HepG2 (cell line): ENCODE measurements around the gene UBE2R2. TPM values are rescaled to one million over a fixed set of nuclear protein-coding genes. Genes with fewer than 3 reads are reported as not detected.

Experiments
- CENPT ChIP-seq: sonication (generic); formaldehyde crosslinking; IDR thresholded peaks from 2 replicates; pipeline ENCODE4 v1.8.0; 2022; ENCODE audit warnings: low read depth, mild to moderate bottlenecking, moderate library complexity, missing genetic modification reagents
- FOXK1 ChIP-seq: sonication (generic); formaldehyde crosslinking; IDR thresholded peaks from 2 replicates; pipeline ENCODE4 v1.4.0; 2020; ENCODE audit warnings: low read depth, missing genetic modification reagents, borderline replicate concordance
- MAFG ChIP-seq: sonication (generic); formaldehyde crosslinking; IDR thresholded peaks from 2 replicates; pipeline ENCODE4 v1.5.1; 2020; ENCODE audit warnings: mild to moderate bottlenecking, missing genetic modification reagents
- MAFK ChIP-seq, 2 experiments: IDR thresholded peaks in 1 of 2; conservative IDR thresholded peaks in 1 of 2; 2 replicates each; pipeline ENCODE4 v1.6.1; 2011; ENCODE audit warnings: improper control_type of control experiment in 2 of 2, low read length in 2 of 2
- MATR3 ChIP-seq: sonication (generic); formaldehyde crosslinking; IDR thresholded peaks from 2 replicates; pipeline ENCODE4 v1.4.0; 2020; ENCODE audit warnings: missing genetic modification reagents
- MEIS2 ChIP-seq: sonication (generic); formaldehyde crosslinking; IDR thresholded peaks from 2 replicates; pipeline ENCODE4 v1.9.0; 2021; ENCODE audit warnings: mild to moderate bottlenecking, missing genetic modification reagents
- NFE2L1 ChIP-seq: sonication (generic); formaldehyde crosslinking; IDR thresholded peaks from 2 replicates; pipeline ENCODE4 v1.4.0; 2020; ENCODE audit warnings: missing genetic modification reagents, mild to moderate bottlenecking, borderline replicate concordance
- NFRKB ChIP-seq: fragments of 450-650 bp; IDR thresholded peaks from 2 replicates; pipeline ENCODE4 v1.6.1; 2017
- NR1H2 ChIP-seq: sonication (generic); formaldehyde crosslinking; IDR thresholded peaks from 2 replicates; pipeline ENCODE4 v1.8.1; 2022; ENCODE audit warnings: low read depth, missing genetic modification reagents, borderline replicate concordance
- PHF8 ChIP-seq: sonication (generic); formaldehyde crosslinking; IDR thresholded peaks from 2 replicates; pipeline ENCODE4 v1.5.0; 2020; ENCODE audit warnings: missing genetic modification reagents
- SAFB2 ChIP-seq: sonication (generic); formaldehyde crosslinking; IDR thresholded peaks from 2 replicates; pipeline ENCODE4 v1.5.1; 2020; ENCODE audit warnings: missing genetic modification reagents, low read depth, mild to moderate bottlenecking, borderline replicate concordance
- SIX1 ChIP-seq: sonication (generic); formaldehyde crosslinking; IDR thresholded peaks from 2 replicates; pipeline ENCODE4 v1.4.0; 2020; ENCODE audit warnings: missing genetic modification reagents, borderline replicate concordance
- SOX5 ChIP-seq: IDR thresholded peaks from 2 replicates; pipeline ENCODE4 v1.6.1; 2016; ENCODE audit warnings: borderline replicate concordance
- SRY ChIP-seq: sonication (generic); formaldehyde crosslinking; IDR thresholded peaks from 2 replicates; pipeline ENCODE4 v1.8.0; 2022; ENCODE audit warnings: mild to moderate bottlenecking, missing genetic modification reagents
- TBL1XR1 ChIP-seq: fragments of 150-350 bp; IDR thresholded peaks from 2 replicates; pipeline ENCODE4 v1.6.1; 2014; ENCODE audit warnings: borderline replicate concordance, low read length; ENCODE audit not compliant: partially characterized antibody
- TBP ChIP-seq: sonication (generic); formaldehyde crosslinking; IDR thresholded peaks from 2 replicates; pipeline ENCODE4 v1.5.0; 2020; ENCODE audit warnings: missing genetic modification reagents
- TEAD3 ChIP-seq: optimal IDR thresholded peaks from 2 replicates; pipeline ENCODE3; 2016; ENCODE audit warnings: borderline replicate concordance
- ZFP36L1 ChIP-seq: sonication (generic); formaldehyde crosslinking; IDR thresholded peaks from 2 replicates; pipeline ENCODE4 v1.8.0; 2022; ENCODE audit warnings: mild to moderate bottlenecking, missing genetic modification reagents, moderate library complexity
- ZNF879 ChIP-seq: sonication (generic); formaldehyde crosslinking; IDR thresholded peaks from 2 replicates; pipeline ENCODE4 v1.8.1; 2023; ENCODE audit warnings: missing genetic modification reagents
- polyA plus RNA-seq, 8 experiments: library from polyadenylated mRNA; depleted of rRNA in 3 of 8; stranded (reverse) in 7 of 8; unstranded in 1 of 8; fragments of >200 nt; fragmentation: Illumina TruSeq in 4 of 8; extraction: Trizol in 4 of 8; gene quantifications; 2 replicates each; pipeline versions ENCODE4 v1.2.1 to v1.2.3, GENCODE V29; 2011 to 2016; ENCODE audit warnings: low read depth in 4 of 8, missing spikeins in 1 of 8, mixed read lengths in 1 of 8; ENCODE audit not compliant: insufficient read depth in 1 of 8
- total RNA-seq, 5 experiments: library from RNA; depleted of rRNA; stranded (reverse); fragments of >200 nt; fragmentation: Illumina TruSeq; extraction: Trizol; gene quantifications; 2 replicates each; pipeline ENCODE4 v1.2.3, GENCODE V29; 2016; ENCODE audit warnings: low read depth in 1 of 5
- TF ChIP-seq, protein P1 (sequence below): IDR thresholded peaks from 2 replicates; pipeline ENCODE4 v1.6.1; 2016; ENCODE audit warnings: low read depth, borderline replicate concordance
- TF ChIP-seq, protein P2 (sequence below): IDR thresholded peaks from 2 replicates; pipeline ENCODE4 v1.4.0; 2020; ENCODE audit warnings: mild to moderate bottlenecking, missing genetic modification reagents
- TF ChIP-seq, protein P3 (sequence below): sonication (generic); formaldehyde crosslinking; IDR thresholded peaks from 2 replicates; pipeline ENCODE4 v1.8.0; 2022; ENCODE audit warnings: missing genetic modification reagents, low read depth, mild to moderate bottlenecking, borderline replicate concordance
- TF ChIP-seq, protein P4 (sequence below): IDR thresholded peaks from 2 replicates; pipeline ENCODE4 v1.6.1; 2016; ENCODE audit warnings: mild to moderate bottlenecking, missing biosample characterization, missing genetic modification reagents
- TF ChIP-seq, protein P5 (sequence below): sonication (generic); formaldehyde crosslinking; IDR thresholded peaks from 2 replicates; pipeline ENCODE4 v1.4.0; 2020; ENCODE audit warnings: missing genetic modification reagents

The UBE2R2 gene
- total and polyA plus RNA-seq, 2 of the 13 experiments (the other 11 are each of a cell fraction or from before 2014, with no cell fraction given), result 14.8 to 20.9 TPM

DNA sequence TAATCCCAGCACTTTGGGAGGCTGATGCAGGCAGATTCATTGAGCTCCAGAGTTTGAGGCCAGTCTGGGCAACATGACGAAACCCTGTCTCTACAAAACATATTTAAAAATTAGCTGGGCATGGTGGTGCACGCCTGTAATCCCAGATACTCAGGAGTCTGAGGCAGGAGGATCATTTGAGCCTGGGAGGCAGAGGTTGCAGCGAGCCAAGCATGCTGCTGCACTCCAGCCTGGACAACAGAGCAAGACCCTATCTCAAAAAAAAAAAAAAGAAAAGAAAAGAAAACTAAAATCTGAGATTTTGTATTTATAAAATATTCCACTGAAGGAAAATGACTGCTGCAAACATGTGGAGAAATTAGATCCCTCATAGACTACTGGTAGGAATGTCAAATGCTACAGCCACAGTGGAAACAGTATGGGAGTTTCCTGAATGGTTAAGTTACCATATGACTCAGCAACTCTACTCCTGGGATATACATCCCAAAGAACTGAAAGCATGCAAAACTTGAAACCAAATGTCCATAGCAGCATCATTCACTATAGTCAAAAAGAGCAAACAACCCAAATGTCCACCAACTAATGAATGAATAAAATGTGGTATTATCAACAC lies 125.6 kb downstream of the UBE2R2 start (continued):
- TF ChIP-seq SAFB2 (CRISPR knock-in tag) (no peak), MEIS2 (no peak), FOXK1 (CRISPR knock-in tag) (no peak), TBL1XR1 (no peak), SRY (no peak), ZNF879 (no peak), SOX5 (CRISPR knock-in tag) (no peak), TBP (no peak), MAFG (peak; percentile 46; the same call in 1 of the 2 replicates), SIX1 (CRISPR knock-in tag) (peak; percentile 25; the same call in 1 of the 2 replicates), PHF8 (CRISPR knock-in tag) (no peak), MAFK (conservative IDR thresholded peaks at IDR 0.05 in 1 of 2, IDR thresholded peaks at IDR 0.05 in 1 of 2; ENCODE audit: low read length in 2 of 2) (peak; percentile 87 to 91), MATR3 (CRISPR knock-in tag) (no peak), ZFP36L1 (CRISPR knock-in tag) (no peak), TEAD3 (CRISPR knock-in tag) (peak; percentile 56), NFE2L1 (no peak), CENPT (no peak), NFRKB (no peak), NR1H2 (no peak)
- TF ChIP-seq, protein P1, sequence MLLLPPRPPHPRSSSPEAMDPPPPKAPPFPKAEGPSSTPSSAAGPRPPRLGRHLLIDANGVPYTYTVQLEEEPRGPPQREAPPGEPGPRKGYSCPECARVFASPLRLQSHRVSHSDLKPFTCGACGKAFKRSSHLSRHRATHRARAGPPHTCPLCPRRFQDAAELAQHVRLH (CRISPR knock-in tag), result no peak
- TF ChIP-seq, protein P2, sequence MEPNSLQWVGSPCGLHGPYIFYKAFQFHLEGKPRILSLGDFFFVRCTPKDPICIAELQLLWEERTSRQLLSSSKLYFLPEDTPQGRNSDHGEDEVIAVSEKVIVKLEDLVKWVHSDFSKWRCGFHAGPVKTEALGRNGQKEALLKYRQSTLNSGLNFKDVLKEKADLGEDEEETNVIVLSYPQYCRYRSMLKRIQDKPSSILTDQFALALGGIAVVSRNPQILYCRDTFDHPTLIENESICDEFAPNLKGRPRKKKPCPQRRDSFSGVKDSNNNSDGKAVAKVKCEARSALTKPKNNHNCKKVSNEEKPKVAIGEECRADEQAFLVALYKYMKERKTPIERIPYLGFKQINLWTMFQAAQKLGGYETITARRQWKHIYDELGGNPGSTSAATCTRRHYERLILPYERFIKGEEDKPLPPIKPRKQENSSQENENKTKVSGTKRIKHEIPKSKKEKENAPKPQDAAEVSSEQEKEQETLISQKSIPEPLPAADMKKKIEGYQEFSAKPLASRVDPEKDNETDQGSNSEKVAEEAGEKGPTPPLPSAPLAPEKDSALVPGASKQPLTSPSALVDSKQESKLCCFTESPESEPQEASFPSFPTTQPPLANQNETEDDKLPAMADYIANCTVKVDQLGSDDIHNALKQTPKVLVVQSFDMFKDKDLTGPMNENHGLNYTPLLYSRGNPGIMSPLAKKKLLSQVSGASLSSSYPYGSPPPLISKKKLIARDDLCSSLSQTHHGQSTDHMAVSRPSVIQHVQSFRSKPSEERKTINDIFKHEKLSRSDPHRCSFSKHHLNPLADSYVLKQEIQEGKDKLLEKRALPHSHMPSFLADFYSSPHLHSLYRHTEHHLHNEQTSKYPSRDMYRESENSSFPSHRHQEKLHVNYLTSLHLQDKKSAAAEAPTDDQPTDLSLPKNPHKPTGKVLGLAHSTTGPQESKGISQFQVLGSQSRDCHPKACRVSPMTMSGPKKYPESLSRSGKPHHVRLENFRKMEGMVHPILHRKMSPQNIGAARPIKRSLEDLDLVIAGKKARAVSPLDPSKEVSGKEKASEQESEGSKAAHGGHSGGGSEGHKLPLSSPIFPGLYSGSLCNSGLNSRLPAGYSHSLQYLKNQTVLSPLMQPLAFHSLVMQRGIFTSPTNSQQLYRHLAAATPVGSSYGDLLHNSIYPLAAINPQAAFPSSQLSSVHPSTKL (CRISPR knock-in tag), result no peak
- TF ChIP-seq, protein P3, sequence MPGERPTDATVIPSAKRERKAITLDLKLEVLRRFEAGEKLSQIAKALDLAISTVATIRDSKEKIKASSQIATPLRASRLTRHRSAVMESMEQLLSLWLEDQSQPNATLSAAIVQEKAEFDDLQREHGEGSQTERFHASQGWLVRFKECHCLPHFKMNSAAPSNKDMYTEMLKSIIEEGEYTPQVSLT (CRISPR knock-in tag), result no peak
- TF ChIP-seq, protein P4, sequence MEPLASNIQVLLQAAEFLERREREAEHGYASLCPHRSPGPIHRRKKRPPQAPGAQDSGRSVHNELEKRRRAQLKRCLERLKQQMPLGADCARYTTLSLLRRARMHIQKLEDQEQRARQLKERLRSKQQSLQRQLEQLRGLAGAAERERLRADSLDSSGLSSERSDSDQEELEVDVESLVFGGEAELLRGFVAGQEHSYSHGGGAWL (CRISPR knock-in tag), result no peak
- TF ChIP-seq, protein P5, sequence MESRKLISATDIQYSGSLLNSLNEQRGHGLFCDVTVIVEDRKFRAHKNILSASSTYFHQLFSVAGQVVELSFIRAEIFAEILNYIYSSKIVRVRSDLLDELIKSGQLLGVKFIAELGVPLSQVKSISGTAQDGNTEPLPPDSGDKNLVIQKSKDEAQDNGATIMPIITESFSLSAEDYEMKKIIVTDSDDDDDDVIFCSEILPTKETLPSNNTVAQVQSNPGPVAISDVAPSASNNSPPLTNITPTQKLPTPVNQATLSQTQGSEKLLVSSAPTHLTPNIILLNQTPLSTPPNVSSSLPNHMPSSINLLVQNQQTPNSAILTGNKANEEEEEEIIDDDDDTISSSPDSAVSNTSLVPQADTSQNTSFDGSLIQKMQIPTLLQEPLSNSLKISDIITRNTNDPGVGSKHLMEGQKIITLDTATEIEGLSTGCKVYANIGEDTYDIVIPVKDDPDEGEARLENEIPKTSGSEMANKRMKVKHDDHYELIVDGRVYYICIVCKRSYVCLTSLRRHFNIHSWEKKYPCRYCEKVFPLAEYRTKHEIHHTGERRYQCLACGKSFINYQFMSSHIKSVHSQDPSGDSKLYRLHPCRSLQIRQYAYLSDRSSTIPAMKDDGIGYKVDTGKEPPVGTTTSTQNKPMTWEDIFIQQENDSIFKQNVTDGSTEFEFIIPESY (CRISPR knock-in tag), result no peak
